WTC11 (cell line): ENCODE results near the gene TMPRSS6. TPM values are rescaled to one million over a fixed set of nuclear protein-coding genes. Genes with fewer than 3 reads are reported as not detected.

Experiments used
- ATAC-seq: fragments of 200-7000 bp; cut with Tn5 transposase; 2 replicates; pipeline ENCODE4 v1.10.0; 2021; ENCODE audit warnings: mild to moderate bottlenecking, moderate library complexity
- CTCF ChIA-PET: fragments of 300-600 bp; sonication (Branson Sonifier 250); formaldehyde crosslinking; loops from one replicate; lab custom pipeline; 2021; ENCODE audit warnings: antibody characterized with exemption; lab: Charles Lee
- POLR2A ChIA-PET: fragments of 350-600 bp; sonication (Branson Sonifier 250); formaldehyde crosslinking; loops from one replicate; lab custom pipeline; 2021; ENCODE audit warnings: antibody characterized with exemption; lab: Charles Lee
- DNase-seq: peaks from one replicate; pipeline ENCODE4 v3.0.0; 2021; ENCODE audit warnings: low spot score
- H3K27ac Mint-ChIP-seq: 2 replicates; pipeline ENCODE4 v1.8.0; 2021; ENCODE audit warnings: mixed read lengths
- H3K27me3 Mint-ChIP-seq: 2 replicates; pipeline ENCODE4 v1.8.0; 2021; ENCODE audit warnings: low read depth, mild to moderate bottlenecking, moderate library complexity, mixed read lengths
- H3K36me3 Mint-ChIP-seq: 2 replicates; pipeline ENCODE4 v1.8.0; 2021; ENCODE audit warnings: mixed read lengths
- H3K4me1 Mint-ChIP-seq: 2 replicates; pipeline ENCODE4 v1.8.0; 2022; ENCODE audit warnings: mixed read lengths
- H3K4me3 Mint-ChIP-seq: 2 replicates; pipeline ENCODE4 v1.8.0; 2021; ENCODE audit warnings: mild to moderate bottlenecking, moderate library complexity, mixed read lengths
- H3K9me3 Mint-ChIP-seq: 2 replicates; pipeline ENCODE4 v1.8.0; 2021; ENCODE audit warnings: mixed read lengths
- ATF3 ChIP-seq: sonication (generic); formaldehyde crosslinking; conservative IDR thresholded peaks from 2 replicates; pipeline ENCODE4 v1.8.1; 2022; ENCODE audit warnings: mild to moderate bottlenecking, missing genetic modification reagents
- CDX4 ChIP-seq: fragments of 250-450 bp; sonication (Bioruptor Pico); IDR thresholded peaks from 2 replicates; pipeline ENCODE4 v1.9.0; 2021; ENCODE audit warnings: moderate library complexity, mild to moderate bottlenecking, inconsistent platforms, borderline replicate concordance
- CREB1 ChIP-seq: sonication (generic); formaldehyde crosslinking; IDR thresholded peaks from 2 replicates; pipeline ENCODE4 v1.8.0; 2023; ENCODE audit warnings: mild to moderate bottlenecking, missing genetic modification reagents
- CREM ChIP-seq: sonication (generic); formaldehyde crosslinking; IDR thresholded peaks from 2 replicates; pipeline ENCODE4 v1.8.1; 2022; ENCODE audit warnings: mild to moderate bottlenecking, missing genetic modification reagents, moderate library complexity
- ESRRA ChIP-seq: sonication (generic); formaldehyde crosslinking; IDR thresholded peaks from 2 replicates; pipeline ENCODE4 v1.8.1; 2022; ENCODE audit warnings: mild to moderate bottlenecking, missing genetic modification reagents, borderline replicate concordance
- ETV6 ChIP-seq: sonication (generic); formaldehyde crosslinking; IDR thresholded peaks from 2 replicates; pipeline ENCODE4 v1.8.1; 2022; ENCODE audit warnings: mild to moderate bottlenecking, missing genetic modification reagents
- NFE2L1 ChIP-seq: sonication (generic); formaldehyde crosslinking; IDR thresholded peaks from 2 replicates; pipeline ENCODE4 v1.8.1; 2023; ENCODE audit warnings: missing genetic modification reagents
- NFYB ChIP-seq: sonication (generic); formaldehyde crosslinking; conservative IDR thresholded peaks from 2 replicates; pipeline ENCODE4 v1.8.0; 2022; ENCODE audit warnings: low read depth, missing genetic modification reagents
- NR1H2 ChIP-seq: sonication (generic); formaldehyde crosslinking; IDR thresholded peaks from 2 replicates; pipeline ENCODE4 v1.9.0; 2021; ENCODE audit warnings: mild to moderate bottlenecking, moderate library complexity, missing genetic modification reagents
- NR2C2 ChIP-seq: sonication (generic); formaldehyde crosslinking; IDR thresholded peaks from 2 replicates; pipeline ENCODE4 v1.8.0; 2022; ENCODE audit warnings: mild to moderate bottlenecking, missing genetic modification reagents
- OVOL2 ChIP-seq: fragments of 250-450 bp; sonication (Bioruptor Pico); IDR thresholded peaks from 2 replicates; pipeline ENCODE4 v1.9.0; 2021; ENCODE audit warnings: mild to moderate bottlenecking, borderline replicate concordance
- PRRX2 ChIP-seq: fragments of 250-450 bp; sonication (Bioruptor Pico); IDR thresholded peaks from 2 replicates; pipeline ENCODE4 v1.8.0; 2021; ENCODE audit warnings: mild to moderate bottlenecking
- RELA ChIP-seq: sonication (generic); formaldehyde crosslinking; IDR thresholded peaks from 2 replicates; pipeline ENCODE4 v1.8.1; 2022; ENCODE audit warnings: missing genetic modification reagents, mild to moderate bottlenecking, borderline replicate concordance
- STAT6 ChIP-seq: sonication (generic); formaldehyde crosslinking; conservative IDR thresholded peaks from 2 replicates; pipeline ENCODE4 v1.8.1; 2023; ENCODE audit warnings: mild to moderate bottlenecking, low read depth, missing genetic modification reagents, moderate library complexity
- TP53 ChIP-seq: sonication (generic); formaldehyde crosslinking; IDR thresholded peaks from 2 replicates; pipeline ENCODE4 v1.8.1; 2023; ENCODE audit warnings: mild to moderate bottlenecking, missing genetic modification reagents
- ZSCAN18 ChIP-seq: fragments of 250-450 bp; sonication (Bioruptor Pico); IDR thresholded peaks from 2 replicates; pipeline ENCODE4 v2.1.2; 2022; ENCODE audit warnings: mild to moderate bottlenecking, moderate library complexity
- total RNA-seq: library from RNA; stranded (reverse); gene quantifications from 3 replicates; pipeline ENCODE4 v1.2.3, GENCODE V29; 2021
- TF ChIP-seq, protein P1 (sequence below): fragments of 250-450 bp; sonication (Bioruptor Pico); IDR thresholded peaks from 2 replicates; pipeline ENCODE4 v1.8.0; 2021; ENCODE audit warnings: mild to moderate bottlenecking

TMPRSS6 gene
- total RNA-seq, 1 experiment from 2014 or later: 0.11 TPM

- CTCF ChIA-PET: interaction anchor here (1.1 to 2.1 kb wide), 3 partner anchors 23 to 78 kb away, joined by 5 to 7 read pairs (median 5); no protein-coding TSS in a partner anchor
- no peaks in the 10 kb centered on the region; the same call in 1 of the 2 replicates for H3K27me3 Mint-ChIP-seq
- TF ChIP-seq CREM (CRISPR knock-in tag): no peak
- no peak for TF ChIP-seq OVOL2 (CRISPR knock-in tag)
- TF ChIP-seq NR2C2 (CRISPR knock-in tag): no peak
- TF ChIP-seq ETV6 (CRISPR knock-in tag): no peak
- TF ChIP-seq, protein P1, sequence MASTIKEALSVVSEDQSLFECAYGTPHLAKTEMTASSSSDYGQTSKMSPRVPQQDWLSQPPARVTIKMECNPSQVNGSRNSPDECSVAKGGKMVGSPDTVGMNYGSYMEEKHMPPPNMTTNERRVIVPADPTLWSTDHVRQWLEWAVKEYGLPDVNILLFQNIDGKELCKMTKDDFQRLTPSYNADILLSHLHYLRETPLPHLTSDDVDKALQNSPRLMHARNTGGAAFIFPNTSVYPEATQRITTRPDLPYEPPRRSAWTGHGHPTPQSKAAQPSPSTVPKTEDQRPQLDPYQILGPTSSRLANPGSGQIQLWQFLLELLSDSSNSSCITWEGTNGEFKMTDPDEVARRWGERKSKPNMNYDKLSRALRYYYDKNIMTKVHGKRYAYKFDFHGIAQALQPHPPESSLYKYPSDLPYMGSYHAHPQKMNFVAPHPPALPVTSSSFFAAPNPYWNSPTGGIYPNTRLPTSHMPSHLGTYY (CRISPR knock-in tag): no peak
- TF ChIP-seq NR1H2: no peak
- TF ChIP-seq PRRX2: no peak
- no peak for TF ChIP-seq CDX4 (CRISPR knock-in tag)
- TF ChIP-seq TP53 (CRISPR knock-in tag): no peak
- TF ChIP-seq CREB1 (CRISPR knock-in tag): no peak
- no peak for TF ChIP-seq ESRRA (CRISPR knock-in tag)
- no peak for TF ChIP-seq RELA (CRISPR knock-in tag)
- no peak for TF ChIP-seq NFE2L1 (CRISPR knock-in tag)
- TF ChIP-seq ATF3: no peak
- TF ChIP-seq STAT6 (CRISPR knock-in tag): no peak
- POLR2A ChIA-PET: no interaction called here
- H3K9me3 Mint-ChIP-seq: no peaks in the 10 kb centered on the region
- ATAC-seq: peak; percentile 55
- H3K27ac Mint-ChIP-seq: no peak overlapping the region
- H3K4me1 Mint-ChIP-seq: peaks cover 35% of the 10 kb centered on the region
- H3K36me3 Mint-ChIP-seq: no peaks in the 10 kb centered on the region
- DNase-seq: no peak
- H3K4me3 Mint-ChIP-seq: no peak overlapping the region
Observed at GRCh38 chr22:37121887-37122591, 12.5 kb upstream of the TMPRSS6 start.

GRCh38 chr22:37120569-37121340 is 11.2 kb upstream of the TMPRSS6 start:
- POLR2A ChIA-PET: no interaction called here
- H3K4me1 Mint-ChIP-seq: peaks cover 28% of the 10 kb centered on the region
- H3K27me3 Mint-ChIP-seq: no peaks in the 10 kb centered on the region; the same call in 1 of the 2 replicates
- TF ChIP-seq NFYB (CRISPR knock-in tag) (no peak), STAT6 (CRISPR knock-in tag) (no peak), ZSCAN18 (CRISPR knock-in tag) (no peak)
- TF ChIP-seq, protein P1 (CRISPR knock-in tag): no peak

More at GRCh38 chr22:37120569-37121340, 11.2 kb upstream of the TMPRSS6 start:
- Mint-ChIP-seq H3K27ac (no peak overlapping the region), H3K9me3 (no peaks in the 10 kb centered on the region), H3K36me3 (no peaks in the 10 kb centered on the region), H3K4me3 (no peak overlapping the region)
- DNase-seq: no peak
- CTCF ChIA-PET: interaction anchor here (1.5 to 1.7 kb wide), 2 partner anchors 21 to 41 kb away, joined by 3 to 5 read pairs; no protein-coding TSS in a partner anchor
- no peak for ATAC-seq
